ENCODE measurements around the gene ADARB1. TPM values are rescaled to one million over a fixed set of nuclear protein-coding genes. Genes with fewer than 3 reads are reported as not detected.
A peak's percentile ranks its signal among the peaks of the same experiment; 100 is the strongest.

Gene ADARB1
- total and polyA plus RNA-seq, 9 of the 15 experiments (the other 6 are each of a cell fraction or from before 2014, with no cell fraction given): 6.7 to 16.0 (median 8.3) TPM

- peak; percentile 92 for TF ChIP-seq TFAP4 (CRISPR knock-in tag; IDR thresholded peaks at IDR 0.05; ENCODE audit: borderline replicate concordance)
- TF ChIP-seq MEF2A (IDR thresholded peaks at IDR 0.05; ENCODE audit: control insufficient read depth, low read depth, low read length): no peak
- peak; percentile 22; the same call in 1 of the 2 replicates for TF ChIP-seq CBFA2T2 (conservative IDR thresholded peaks at IDR 0.05)
- no peak for TF ChIP-seq PCBP1 (IDR thresholded peaks at IDR 0.05; ENCODE audit: low read depth, low read length, poor library complexity, severe bottlenecking)
- TF ChIP-seq, protein P1, sequence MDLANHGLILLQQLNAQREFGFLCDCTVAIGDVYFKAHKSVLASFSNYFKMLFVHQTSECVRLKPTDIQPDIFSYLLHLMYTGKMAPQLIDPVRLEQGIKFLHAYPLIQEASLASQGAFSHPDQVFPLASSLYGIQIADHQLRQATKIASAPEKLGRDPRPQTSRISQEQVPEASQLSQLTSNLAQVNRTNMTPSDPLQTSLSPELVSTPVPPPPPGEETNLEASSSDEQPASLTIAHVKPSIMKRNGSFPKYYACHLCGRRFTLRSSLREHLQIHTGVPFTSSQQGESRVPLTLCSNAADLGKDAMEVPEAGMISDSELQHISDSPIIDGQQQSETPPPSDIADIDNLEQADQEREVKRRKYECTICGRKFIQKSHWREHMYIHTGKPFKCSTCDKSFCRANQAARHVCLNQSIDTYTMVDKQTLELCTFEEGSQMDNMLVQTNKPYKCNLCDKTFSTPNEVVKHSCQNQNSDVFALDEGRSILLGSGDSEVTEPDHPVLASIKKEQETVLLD (IDR thresholded peaks at IDR 0.05): 0 out of 2 replicates have a peak, but pooled peaks have one; percentile 28
- no peak for TF ChIP-seq CTCFL (IDR thresholded peaks at IDR 0.05; ENCODE audit: borderline replicate concordance, insufficient read depth, low read depth, low read length, poor library complexity, severe bottlenecking)
- TF ChIP-seq ATF6 (CRISPR knock-in tag; IDR thresholded peaks at IDR 0.05): no peak
- TF ChIP-seq, protein P2, sequence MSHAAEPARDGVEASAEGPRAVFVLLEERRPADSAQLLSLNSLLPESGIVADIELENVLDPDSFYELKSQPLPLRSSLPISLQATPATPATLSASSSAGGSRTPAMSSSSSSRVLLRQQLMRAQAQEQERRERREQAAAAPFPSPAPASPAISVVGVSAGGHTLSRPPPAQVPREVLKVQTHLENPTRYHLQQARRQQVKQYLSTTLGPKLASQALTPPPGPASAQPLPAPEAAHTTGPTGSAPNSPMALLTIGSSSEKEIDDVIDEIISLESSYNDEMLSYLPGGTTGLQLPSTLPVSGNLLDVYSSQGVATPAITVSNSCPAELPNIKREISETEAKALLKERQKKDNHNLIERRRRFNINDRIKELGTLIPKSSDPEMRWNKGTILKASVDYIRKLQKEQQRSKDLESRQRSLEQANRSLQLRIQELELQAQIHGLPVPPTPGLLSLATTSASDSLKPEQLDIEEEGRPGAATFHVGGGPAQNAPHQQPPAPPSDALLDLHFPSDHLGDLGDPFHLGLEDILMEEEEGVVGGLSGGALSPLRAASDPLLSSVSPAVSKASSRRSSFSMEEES (CRISPR knock-in tag; IDR thresholded peaks at IDR 0.05): peak; percentile 11; the same call in 1 of the 2 replicates
- no peak; the same call in 1 of the 2 replicates for TF ChIP-seq ZNF449 (CRISPR knock-in tag; IDR thresholded peaks at IDR 0.05)
- no peak for TF ChIP-seq AFF4 (CRISPR knock-in tag; IDR thresholded peaks at IDR 0.05)
- no peak for TF ChIP-seq HEY1 (CRISPR knock-in tag; IDR thresholded peaks at IDR 0.05; ENCODE audit: borderline replicate concordance)
Measured at GRCh38 chr21:45152265-45152746, 77.9 kb downstream of the ADARB1 start (continued).

Data from K562 (cell line).